WTC11 (cell line): ENCODE data around the gene ILK. TPM values are rescaled to one million over a fixed set of nuclear protein-coding genes. Genes with fewer than 3 reads are reported as not detected.

Source experiments
- ATAC-seq: fragments of 200-7000 bp; cut with Tn5 transposase; 2 replicates; pipeline ENCODE4 v1.10.0; 2021; ENCODE audit warnings: mild to moderate bottlenecking, moderate library complexity
- CTCF ChIA-PET: fragments of 300-600 bp; sonication (Branson Sonifier 250); formaldehyde crosslinking; loops from one replicate; lab custom pipeline; 2021; ENCODE audit warnings: antibody characterized with exemption; lab: Charles Lee
- POLR2A ChIA-PET: fragments of 350-600 bp; sonication (Branson Sonifier 250); formaldehyde crosslinking; loops from one replicate; lab custom pipeline; 2021; ENCODE audit warnings: antibody characterized with exemption; lab: Charles Lee
- DNase-seq: peaks from one replicate; pipeline ENCODE4 v3.0.0; 2021; ENCODE audit warnings: low spot score
- H3K27ac Mint-ChIP-seq: 2 replicates; pipeline ENCODE4 v1.8.0; 2021; ENCODE audit warnings: mixed read lengths
- H3K27me3 Mint-ChIP-seq: 2 replicates; pipeline ENCODE4 v1.8.0; 2021; ENCODE audit warnings: low read depth, mild to moderate bottlenecking, moderate library complexity, mixed read lengths
- H3K36me3 Mint-ChIP-seq: 2 replicates; pipeline ENCODE4 v1.8.0; 2021; ENCODE audit warnings: mixed read lengths
- H3K4me1 Mint-ChIP-seq: 2 replicates; pipeline ENCODE4 v1.8.0; 2022; ENCODE audit warnings: mixed read lengths
- H3K4me3 Mint-ChIP-seq: 2 replicates; pipeline ENCODE4 v1.8.0; 2021; ENCODE audit warnings: mild to moderate bottlenecking, moderate library complexity, mixed read lengths
- H3K9me3 Mint-ChIP-seq: 2 replicates; pipeline ENCODE4 v1.8.0; 2021; ENCODE audit warnings: mixed read lengths
- ATF2 ChIP-seq: sonication (generic); formaldehyde crosslinking; IDR thresholded peaks from 2 replicates; pipeline ENCODE4 v1.8.1; 2022; ENCODE audit warnings: low read depth, missing genetic modification reagents, borderline replicate concordance
- CREB1 ChIP-seq: sonication (generic); formaldehyde crosslinking; IDR thresholded peaks from 2 replicates; pipeline ENCODE4 v1.8.0; 2023; ENCODE audit warnings: mild to moderate bottlenecking, missing genetic modification reagents
- CTCF ChIP-seq: fragments of 200-600 bp; IDR thresholded peaks from 2 replicates; pipeline ENCODE4 v1.8.0; 2022; ENCODE audit warnings: antibody characterized with exemption
- IRF1 ChIP-seq: sonication (generic); formaldehyde crosslinking; IDR thresholded peaks from 2 replicates; pipeline ENCODE4 v1.8.0; 2023; ENCODE audit warnings: missing genetic modification reagents
- MAX ChIP-seq: sonication (generic); formaldehyde crosslinking; IDR thresholded peaks from 2 replicates; pipeline ENCODE4 v1.8.0; 2022; ENCODE audit warnings: mild to moderate bottlenecking, missing genetic modification reagents
- MLX ChIP-seq: sonication (generic); formaldehyde crosslinking; IDR thresholded peaks from 2 replicates; pipeline ENCODE4 v1.8.1; 2023; ENCODE audit warnings: mild to moderate bottlenecking, missing genetic modification reagents, moderate library complexity
- NFATC4 ChIP-seq: fragments of 250-450 bp; sonication (Bioruptor Pico); IDR thresholded peaks from 2 replicates; pipeline ENCODE4 v1.9.0; 2021; ENCODE audit warnings: mild to moderate bottlenecking
- NFE2L1 ChIP-seq: sonication (generic); formaldehyde crosslinking; IDR thresholded peaks from 2 replicates; pipeline ENCODE4 v1.8.1; 2023; ENCODE audit warnings: missing genetic modification reagents
- NFYB ChIP-seq: sonication (generic); formaldehyde crosslinking; conservative IDR thresholded peaks from 2 replicates; pipeline ENCODE4 v1.8.0; 2022; ENCODE audit warnings: low read depth, missing genetic modification reagents
- STAT6 ChIP-seq: sonication (generic); formaldehyde crosslinking; conservative IDR thresholded peaks from 2 replicates; pipeline ENCODE4 v1.8.1; 2023; ENCODE audit warnings: mild to moderate bottlenecking, low read depth, missing genetic modification reagents, moderate library complexity
- TCF7 ChIP-seq: sonication (generic); formaldehyde crosslinking; IDR thresholded peaks from 2 replicates; pipeline ENCODE4 v1.8.0; 2022; ENCODE audit warnings: mild to moderate bottlenecking, low read depth, missing genetic modification reagents, moderate library complexity
- USF2 ChIP-seq: sonication (generic); formaldehyde crosslinking; IDR thresholded peaks from 2 replicates; pipeline ENCODE4 v1.8.1; 2023; ENCODE audit warnings: mild to moderate bottlenecking, missing genetic modification reagents, moderate library complexity
- ZNF423 ChIP-seq: fragments of 250-450 bp; sonication (Bioruptor Pico); IDR thresholded peaks from 2 replicates; pipeline ENCODE4 v2.1.2; 2022; ENCODE audit warnings: mild to moderate bottlenecking, moderate library complexity
- ZNF425 ChIP-seq: fragments of 250-450 bp; sonication (Bioruptor Pico); conservative IDR thresholded peaks from 2 replicates; pipeline ENCODE4 v1.9.0; 2021; ENCODE audit warnings: mild to moderate bottlenecking
- total RNA-seq: library from RNA; stranded (reverse); gene quantifications from 3 replicates; pipeline ENCODE4 v1.2.3, GENCODE V29; 2021

The ILK gene
- total RNA-seq, 1 experiment from 2014 or later: 97.7 TPM

- no peak for TF ChIP-seq ZNF423 (CRISPR knock-in tag)
- TF ChIP-seq NFE2L1: 0 out of 2 replicates have a peak, but pooled peaks have one; percentile 58
- TF ChIP-seq ATF2 (CRISPR knock-in tag): no peak
- TF ChIP-seq USF2 (CRISPR knock-in tag): no peak
- no peak for TF ChIP-seq MLX (CRISPR knock-in tag)
- no peak for TF ChIP-seq MAX (CRISPR knock-in tag)
- TF ChIP-seq NFATC4 (CRISPR knock-in tag): no peak
- peak; percentile 41; the same call in 1 of the 2 replicates for TF ChIP-seq CTCF
- TF ChIP-seq ZNF425: no peak
- TF ChIP-seq IRF1 (CRISPR knock-in tag): no peak
- TF ChIP-seq TCF7 (CRISPR knock-in tag): no peak
- TF ChIP-seq CREB1: no peak
- no peak for TF ChIP-seq NFYB (CRISPR knock-in tag)
- no peak for TF ChIP-seq STAT6
- TF ChIP-seq, all 79 proteins: peak for 3
Measured at GRCh38 chr11:6568191-6568918, 35.2 kb upstream of the ILK start (continued).

GRCh38 chr11:6569706-6570105 lies 33.9 kb upstream of the ILK start:
- H3K9me3 Mint-ChIP-seq: no peaks in the 10 kb centered on the region
- ATAC-seq: no peak
- no peak for TF ChIP-seq NFATC4 (CRISPR knock-in tag)
- no peak overlapping the region for H3K27ac Mint-ChIP-seq
- peaks cover 15% of the 10 kb centered on the region for H3K4me1 Mint-ChIP-seq
- no peaks in the 10 kb centered on the region for H3K36me3 Mint-ChIP-seq
- ChIA-PET CTCF (interaction anchor here (2.6 kb wide), 1 partner anchor 191 kb away, joined by 22 read pairs; no protein-coding TSS in a partner anchor), POLR2A (no interaction called here)
- H3K4me3 Mint-ChIP-seq: no peak overlapping the region
- H3K27me3 Mint-ChIP-seq: no peaks in the 10 kb centered on the region; the same call in 1 of the 2 replicates
- DNase-seq: no peak
